K562 (cell line): ENCODE data around the gene BBC3. TPM values are rescaled to one million over a fixed set of nuclear protein-coding genes. Genes with fewer than 3 reads are reported as not detected.

Experiments
- CBX2 ChIP-seq: fragments of 200-600 bp; sonication (generic); IDR thresholded peaks from one replicate; pipeline ENCODE4 v1.6.1; 2012; ENCODE audit warnings: mild to moderate bottlenecking, low read length, inconsistent platforms; ENCODE audit not compliant: insufficient read depth, poor library complexity, severe bottlenecking
- CCAR2 ChIP-seq: fragments of 200-400 bp; formaldehyde crosslinking; IDR thresholded peaks from 2 replicates; pipeline ENCODE4 v1.6.1; 2017; ENCODE audit warnings: mild to moderate bottlenecking, low read depth, low read length
- CHD1 ChIP-seq: fragments of 200-600 bp; sonication (generic); IDR thresholded peaks from one replicate; pipeline ENCODE4 v1.6.1; 2012; ENCODE audit warnings: mild to moderate bottlenecking, moderate library complexity, low read length, inconsistent platforms
- DACH1 ChIP-seq: fragments of 450-650 bp; IDR thresholded peaks from 2 replicates; pipeline ENCODE4 v1.6.1; 2018; ENCODE audit not compliant: partially characterized antibody
- FIP1L1 ChIP-seq: fragments of 200-400 bp; formaldehyde crosslinking; IDR thresholded peaks from 2 replicates; pipeline ENCODE4 v1.6.1; 2018; ENCODE audit warnings: mild to moderate bottlenecking, low read depth, low read length; ENCODE audit not compliant: poor library complexity, severe bottlenecking
- FOXA3 ChIP-seq, 2 experiments: fragments of 450-650 bp in 1 of 2; sonication (generic) in 1 of 2; formaldehyde crosslinking; IDR thresholded peaks in 1 of 2; conservative IDR thresholded peaks in 1 of 2; 2 replicates each; pipeline versions ENCODE4 v1.4.0 to v1.8.0; 2020 to 2022; ENCODE audit warnings: mild to moderate bottlenecking in 2 of 2, missing genetic modification reagents in 1 of 2
- HES1 ChIP-seq: fragments of 450-650 bp; IDR thresholded peaks from 2 replicates; pipeline ENCODE4 v1.6.1; 2016; ENCODE audit warnings: low read depth, mild to moderate bottlenecking, moderate library complexity
- IRF9 ChIP-seq: fragments of 450-650 bp; IDR thresholded peaks from 2 replicates; pipeline ENCODE4 v1.6.1; 2016; ENCODE audit warnings: missing biosample characterization, missing genetic modification characterization
- MCM3 ChIP-seq: fragments of 450-650 bp; IDR thresholded peaks from 2 replicates; pipeline ENCODE4 v1.6.1; 2016
- MIER1 ChIP-seq: fragments of 450-650 bp; IDR thresholded peaks from 2 replicates; pipeline ENCODE4 v1.6.1; 2016; ENCODE audit warnings: antibody characterized with exemption, mild to moderate bottlenecking, low read depth
- NBN ChIP-seq: fragments of 450-650 bp; IDR thresholded peaks from 2 replicates; pipeline ENCODE4 v1.6.1; 2016; ENCODE audit warnings: low read depth, mild to moderate bottlenecking
- NCOA6 ChIP-seq: fragments of 450-650 bp; IDR thresholded peaks from 2 replicates; pipeline ENCODE4 v1.6.1; 2017; ENCODE audit warnings: mild to moderate bottlenecking
- NFE2L1 ChIP-seq: fragments of 450-650 bp; IDR thresholded peaks from 2 replicates; pipeline ENCODE4 v1.6.1; 2016; ENCODE audit warnings: missing genetic modification characterization, low read depth, mild to moderate bottlenecking, missing compliant biosample characterization, moderate library complexity, borderline replicate concordance
- PCBP1 ChIP-seq: fragments of 200-400 bp; formaldehyde crosslinking; IDR thresholded peaks from 2 replicates; pipeline ENCODE4 v1.6.1; 2018; ENCODE audit warnings: mild to moderate bottlenecking, low read depth, low read length; ENCODE audit not compliant: poor library complexity, severe bottlenecking
- PKNOX1 ChIP-seq: fragments of 450-650 bp; IDR thresholded peaks from 2 replicates; pipeline ENCODE4 v1.6.1; 2016
- PTBP1 ChIP-seq: fragments of 200-400 bp; formaldehyde crosslinking; IDR thresholded peaks from 2 replicates; pipeline ENCODE4 v1.6.1; 2017; ENCODE audit warnings: low read depth, low read length
- SAP30 ChIP-seq: fragments of 200-600 bp; sonication (generic); IDR thresholded peaks from 2 replicates; pipeline ENCODE4 v1.6.1; 2012; ENCODE audit warnings: borderline replicate concordance, low read depth, mild to moderate bottlenecking, moderate library complexity, low read length, control low read depth, inconsistent platforms; ENCODE audit not compliant: insufficient read depth, poor library complexity, severe bottlenecking
- SIN3B ChIP-seq: fragments of 450-650 bp; IDR thresholded peaks from 2 replicates; pipeline ENCODE4 v1.6.1; 2017; ENCODE audit warnings: low read depth, mild to moderate bottlenecking, moderate library complexity
- SP1 ChIP-seq: sonication (generic); formaldehyde crosslinking; IDR thresholded peaks from 2 replicates; pipeline ENCODE4 v1.8.1; 2022; ENCODE audit warnings: mild to moderate bottlenecking, missing genetic modification reagents
- TSC22D4 ChIP-seq: fragments of 450-650 bp; IDR thresholded peaks from 2 replicates; pipeline ENCODE4 v1.6.1; 2016; ENCODE audit warnings: missing genetic modification characterization, missing biosample characterization, control low read depth
- ZBTB33 ChIP-seq: sonication (generic); formaldehyde crosslinking; IDR thresholded peaks from 2 replicates; pipeline ENCODE4 v1.8.1; 2023; ENCODE audit warnings: mild to moderate bottlenecking, missing genetic modification reagents
- ZNF124 ChIP-seq: sonication (generic); formaldehyde crosslinking; IDR thresholded peaks from 2 replicates; pipeline ENCODE4 v1.8.1; 2022; ENCODE audit warnings: missing genetic modification reagents
- ZNF24 ChIP-seq: fragments of 450-650 bp; IDR thresholded peaks from 2 replicates; pipeline ENCODE4 v1.6.1; 2016
- ZNF561 ChIP-seq: fragments of 450-650 bp; formaldehyde crosslinking; conservative IDR thresholded peaks from 2 replicates; pipeline ENCODE4 v1.4.0; 2020; ENCODE audit warnings: mild to moderate bottlenecking, moderate library complexity
- ZZZ3 ChIP-seq: fragments of 450-650 bp; IDR thresholded peaks from 2 replicates; pipeline ENCODE4 v1.6.1; 2016; ENCODE audit warnings: antibody characterized with exemption, mild to moderate bottlenecking, moderate library complexity
- polyA plus RNA-seq, 8 experiments: library from polyadenylated mRNA; depleted of rRNA in 4 of 8; stranded (reverse) in 5 of 8; unstranded in 3 of 8; fragments of >200 nt; fragmentation: Nextera tagmentation in 2 of 8; fragmentation: Illumina TruSeq in 1 of 8; extraction: Ambion mirVana in 2 of 8; extraction: Trizol in 1 of 8; gene quantifications; 2 replicates each; pipeline versions ENCODE4 v1.2.1 to v1.2.3, GENCODE V29; 2011 to 2014; ENCODE audit warnings: inconsistent platforms in 1 of 8, missing spikeins in 1 of 8
- total RNA-seq, 7 experiments: library from RNA; depleted of rRNA in 6 of 7; stranded (reverse); fragments of >200 nt in 6 of 7; fragmentation: Illumina TruSeq in 2 of 7; extraction: Trizol in 2 of 7; gene quantifications; 2 replicates each; pipeline versions ENCODE4 v1.2.1 to v1.2.3, GENCODE V29; 2011 to 2021; ENCODE audit warnings: low replicate concordance in 1 of 7

Gene BBC3
- total and polyA plus RNA-seq, 9 of the 15 experiments (the other 6 are each of a cell fraction or from before 2014, with no cell fraction given) = 0.15 to 30.7 (median 4.8) TPM

GRCh38 chr19:47243776-47244547 is 13.0 kb upstream of the BBC3 start (continued):
- TF ChIP-seq IRF9 (tag) (peak; percentile 49), NCOA6 (no peak), FIP1L1 (peak; percentile 86), PCBP1 (peak; percentile 93), CCAR2 (no peak), SAP30 (no peak), NBN (peak; percentile 96), CHD1 (peak; percentile 63), PKNOX1 (peak; percentile 41), ZNF24 (peak; percentile 74; the same call in 1 of the 2 replicates), PTBP1 (peak; percentile 95), SP1 (peak; percentile 88), SIN3B (no peak), HES1 (peak; percentile 77), ZNF561 (CRISPR knock-in tag) (no peak), FOXA3 (CRISPR knock-in tag; conservative IDR thresholded peaks at IDR 0.05 in 1 of 2, IDR thresholded peaks at IDR 0.05 in 1 of 2) (no peak; a peak in 1 of 4 replicates), DACH1 (peak; percentile 86), ZBTB33 (CRISPR knock-in tag) (peak; percentile 86; the same call in 1 of the 2 replicates), ZZZ3 (no peak), CBX2 (no peak), MIER1 (peak; percentile 78), NFE2L1 (tag) (no peak), ZNF124 (CRISPR knock-in tag) (no peak), TSC22D4 (no peak), MCM3 (0 out of 2 replicates have a peak, but pooled peaks have one; percentile 49)
